GM19043 (cell line): ENCODE data around the gene TBX10.
"Not testable (repeated sequence)": the region's sequence is repeated elsewhere in the genome, so short reads cannot be mapped to it uniquely, and the experiment has no call there.

ENCODE experiments used
- ATAC-seq: cut with Tn5 transposase; IDR thresholded peaks from one replicate; pipeline ENCODE4 v1.9.1; 2021; ENCODE audit warnings: low read depth; ENCODE audit not compliant: unreplicated experiment

The TBX10 gene

DNA sequence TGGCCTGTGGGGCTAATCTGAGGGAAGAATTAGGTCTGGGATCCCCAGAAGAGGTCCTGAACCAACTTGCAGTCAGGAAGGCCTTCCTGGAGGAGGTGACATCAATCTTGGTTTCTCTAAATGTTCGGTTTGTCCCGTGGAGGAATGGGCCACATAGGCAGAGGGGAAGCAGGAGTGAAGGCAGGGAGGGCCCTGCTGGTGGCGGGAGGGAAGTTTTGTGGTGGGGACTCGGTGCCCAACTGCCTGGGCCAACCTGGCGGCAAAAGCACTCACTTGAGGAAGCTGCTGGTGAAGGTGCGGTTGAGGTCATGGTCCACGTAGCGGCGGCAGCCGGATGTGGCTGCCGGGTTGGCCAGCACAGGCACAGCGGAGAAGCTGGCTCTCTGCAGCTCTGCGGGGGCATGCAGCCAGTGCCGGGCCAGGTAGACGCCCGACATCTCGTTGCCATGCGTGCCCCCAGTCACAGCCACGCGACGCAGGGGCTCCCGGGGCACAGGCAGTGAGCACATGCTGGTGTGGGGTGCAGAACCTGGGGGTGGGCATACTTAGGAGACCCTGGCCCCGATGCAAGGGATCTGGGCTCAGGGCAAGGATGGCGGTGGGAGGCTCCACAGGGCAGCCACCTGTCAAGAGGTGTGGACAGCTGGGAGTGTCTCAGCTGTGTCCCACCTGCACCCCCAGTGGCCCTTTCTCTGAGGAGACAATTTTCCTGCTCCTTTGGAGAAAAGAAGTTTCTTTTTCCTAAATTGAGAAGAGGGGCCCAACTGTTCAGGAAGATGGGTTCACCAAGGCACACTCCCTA lies 7.2 kb upstream of the TBX10 start:
- no peak for ATAC-seq

DNA sequence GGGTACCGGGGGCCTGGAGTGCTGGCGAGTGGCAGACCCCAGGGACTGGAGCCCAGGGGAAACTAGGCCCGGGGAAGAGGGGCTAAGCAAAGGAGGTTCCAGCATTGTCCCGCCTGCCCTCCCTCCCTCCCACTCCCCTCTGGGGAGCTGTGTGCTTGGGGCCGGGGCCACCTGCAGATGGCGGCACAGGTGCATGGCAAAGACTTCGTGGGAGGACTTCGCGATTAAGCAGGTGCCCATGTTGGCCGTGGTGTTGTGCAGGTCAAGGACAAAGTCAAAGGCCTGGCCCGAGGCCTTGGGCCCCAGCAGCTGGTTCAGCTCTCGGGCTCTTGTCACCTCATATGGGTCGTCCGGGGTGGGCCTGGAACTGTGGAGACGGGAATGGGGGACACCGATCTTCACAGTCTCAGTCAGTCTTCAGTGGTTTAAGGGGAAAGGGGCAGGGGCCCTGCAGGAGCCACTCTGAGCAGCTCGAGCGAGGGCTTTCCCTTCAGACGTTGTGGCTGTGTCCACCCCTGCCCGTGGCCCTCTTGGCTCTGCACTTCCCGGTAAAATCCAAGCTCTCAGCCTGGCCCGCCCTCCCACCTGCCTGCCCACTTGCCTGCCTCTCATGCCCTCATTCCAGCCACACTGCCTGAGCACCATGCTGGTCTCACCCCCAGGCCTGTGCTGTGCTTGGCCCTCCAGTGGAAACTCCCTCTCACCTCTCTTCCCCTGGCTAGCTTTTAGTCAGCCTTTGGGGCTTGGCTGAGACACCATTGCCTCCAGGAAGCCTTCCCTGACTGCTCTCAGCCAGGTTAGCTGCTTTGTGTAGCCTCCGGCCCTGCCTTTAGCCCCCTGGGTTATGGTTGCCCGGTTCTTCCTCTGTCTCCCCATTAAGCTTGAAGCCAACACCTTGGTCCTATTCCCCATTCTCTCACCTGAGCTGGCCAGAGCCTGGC lies 6.2 kb upstream of the TBX10 start:
- no peak for ATAC-seq

GRCh38 chr11:67644472-67645418 lies 5.2 kb upstream of the TBX10 start:
- no peak for ATAC-seq

DNA sequence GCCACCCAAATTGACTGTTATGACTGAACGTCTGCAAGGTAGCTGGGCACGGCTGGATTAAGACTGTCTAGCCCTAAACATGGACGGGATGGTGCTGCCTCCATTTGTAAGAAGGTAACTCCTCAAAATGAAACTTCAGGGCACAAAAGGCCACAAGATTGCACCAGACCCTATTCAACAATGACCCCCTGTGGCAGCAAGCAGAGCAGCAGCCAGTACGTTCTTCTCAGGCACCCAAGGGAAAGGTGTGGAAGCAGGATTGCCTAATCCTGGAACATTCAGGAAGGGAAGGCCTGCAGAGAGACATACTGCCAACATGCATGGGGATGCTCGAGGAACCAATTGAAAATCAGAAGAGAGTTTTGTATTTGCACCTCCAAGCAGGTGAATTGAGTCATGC lies 4.5 kb upstream of the TBX10 start:
- ATAC-seq: no peak

GRCh38 chr11:67642173-67643120 lies 2.9 kb upstream of the TBX10 start:
- ATAC-seq: no peak

DNA sequence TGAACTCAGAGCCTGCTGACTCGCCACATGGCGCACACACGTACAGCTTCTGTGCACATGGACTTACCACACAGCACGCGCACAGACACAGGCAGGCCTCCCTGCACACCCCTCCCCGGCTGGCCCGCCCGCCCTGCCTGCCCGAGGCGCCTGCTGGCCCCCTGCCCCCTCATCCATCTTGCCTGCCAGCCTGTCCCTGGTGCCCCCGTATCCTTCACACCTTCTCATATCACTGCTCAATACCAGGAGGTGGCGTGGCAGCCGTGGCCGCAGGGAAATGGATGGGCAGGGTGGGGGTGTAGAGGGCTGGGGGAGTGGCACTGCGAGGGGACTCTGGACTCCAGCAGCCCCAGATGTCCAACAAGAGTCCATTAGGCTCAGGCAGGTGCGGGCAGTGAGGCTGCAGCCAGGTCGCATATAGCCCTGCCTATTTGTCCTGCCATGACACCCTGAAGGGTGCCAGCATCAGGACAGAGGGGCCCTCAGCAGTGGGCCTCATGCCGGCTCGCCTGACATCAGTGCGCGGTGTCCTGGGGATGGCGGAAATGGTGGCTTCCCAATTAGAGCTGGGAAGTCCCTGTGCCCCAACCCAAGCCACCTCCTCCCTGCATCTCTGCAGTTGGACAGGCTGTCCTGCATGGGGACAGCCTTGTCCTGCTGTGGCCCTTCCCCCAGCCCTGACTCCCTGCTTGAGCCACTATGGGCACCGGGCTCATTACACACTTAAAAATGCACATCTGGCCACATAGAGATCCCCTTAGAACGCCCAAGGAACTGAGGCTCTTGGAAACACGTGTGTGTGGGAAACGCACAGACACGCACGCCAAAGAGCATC lies 2.0 kb upstream of the TBX10 start:
- ATAC-seq: no peak

DNA sequence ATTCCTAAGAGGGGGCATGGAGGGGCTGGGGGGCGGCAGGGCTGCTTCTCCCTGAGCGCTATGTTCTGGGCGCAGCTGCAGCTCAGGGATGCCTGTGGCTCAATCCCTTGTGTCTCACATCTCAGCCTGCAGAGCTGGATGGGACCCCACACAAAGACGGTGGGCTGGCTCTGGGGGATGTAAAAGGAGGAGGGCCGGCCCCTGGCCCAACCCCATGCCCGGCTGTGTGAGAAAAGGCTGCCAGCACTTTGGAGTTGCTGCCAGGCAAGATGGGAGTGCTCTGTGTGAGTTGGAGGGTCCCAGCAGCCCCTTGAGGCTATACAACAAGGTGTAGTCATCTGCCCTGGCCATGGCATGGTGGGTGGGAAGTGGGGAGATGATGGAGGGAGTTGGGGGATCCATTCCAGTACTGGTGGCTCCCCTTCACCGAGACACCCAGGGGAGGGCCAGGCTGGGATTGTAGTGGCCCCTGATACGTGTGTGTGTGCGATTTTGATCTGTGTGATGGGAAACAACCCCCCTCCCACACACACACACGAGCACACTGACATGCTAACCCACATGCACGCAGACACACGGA lies 1.3 kb upstream of the TBX10 start:
- ATAC-seq: no peak

- no peak for ATAC-seq
These were observed 626 bp upstream of the TBX10 start for GRCh38 chr11:67640021-67640757.

- no peak for ATAC-seq
These were observed 777 bp downstream of the TBX10 start for GRCh38 chr11:67638535-67639437.

DNA sequence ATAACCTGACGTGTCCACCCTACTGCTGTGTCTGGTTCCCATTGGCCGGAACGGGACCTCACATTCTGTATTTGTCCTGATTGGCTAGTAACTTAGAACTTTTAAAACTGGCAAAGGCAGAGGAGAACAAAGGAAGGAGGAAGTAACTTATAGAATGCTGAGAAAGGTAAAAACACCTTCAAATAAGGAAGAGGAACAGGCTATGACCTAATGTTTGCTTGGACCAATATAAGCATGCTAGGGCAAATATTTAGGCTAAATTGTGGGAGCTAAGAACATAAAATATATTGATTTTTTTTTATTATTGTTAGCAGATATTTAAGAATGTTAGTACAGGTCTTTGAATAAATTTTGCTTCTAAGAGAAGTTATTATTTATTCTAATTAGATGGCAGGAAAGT lies 2.1 kb downstream of the TBX10 start:
- not testable (repeated sequence) for ATAC-seq

DNA sequence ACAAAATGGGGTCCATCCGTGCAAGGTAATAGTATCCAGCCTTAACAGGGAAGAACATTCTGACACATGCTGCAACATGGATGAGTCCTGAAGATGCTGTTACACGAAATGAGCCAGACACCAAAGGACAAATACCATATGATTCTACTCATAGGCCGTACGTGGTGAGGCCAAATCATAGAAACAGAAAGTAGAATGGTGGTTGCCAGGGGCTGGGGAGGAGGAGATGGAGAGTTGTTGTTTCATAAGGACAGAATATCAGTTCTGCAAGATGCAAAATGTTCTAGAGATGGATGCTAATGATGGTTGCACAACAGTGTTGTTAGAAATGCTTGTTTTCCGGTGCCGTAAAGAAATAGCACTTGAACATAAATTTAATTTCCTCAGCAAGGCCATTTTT lies 2.6 kb downstream of the TBX10 start:
- no peak for ATAC-seq

DNA sequence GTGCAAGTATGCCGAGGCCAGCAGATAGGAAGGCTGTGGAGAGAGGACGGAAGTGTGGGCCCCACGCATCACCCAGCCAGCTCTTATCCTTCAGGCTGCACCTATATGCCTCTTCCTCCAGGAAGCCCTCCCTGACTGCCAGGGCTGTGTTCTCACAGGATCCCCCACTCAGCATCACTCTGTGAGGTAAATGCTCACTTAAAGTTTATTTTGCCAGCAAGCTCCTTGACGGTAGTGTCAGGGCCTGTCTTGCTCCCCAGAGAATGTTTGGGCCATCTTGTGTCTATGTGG lies 4.4 kb downstream of the TBX10 start:
- ATAC-seq: no peak

DNA sequence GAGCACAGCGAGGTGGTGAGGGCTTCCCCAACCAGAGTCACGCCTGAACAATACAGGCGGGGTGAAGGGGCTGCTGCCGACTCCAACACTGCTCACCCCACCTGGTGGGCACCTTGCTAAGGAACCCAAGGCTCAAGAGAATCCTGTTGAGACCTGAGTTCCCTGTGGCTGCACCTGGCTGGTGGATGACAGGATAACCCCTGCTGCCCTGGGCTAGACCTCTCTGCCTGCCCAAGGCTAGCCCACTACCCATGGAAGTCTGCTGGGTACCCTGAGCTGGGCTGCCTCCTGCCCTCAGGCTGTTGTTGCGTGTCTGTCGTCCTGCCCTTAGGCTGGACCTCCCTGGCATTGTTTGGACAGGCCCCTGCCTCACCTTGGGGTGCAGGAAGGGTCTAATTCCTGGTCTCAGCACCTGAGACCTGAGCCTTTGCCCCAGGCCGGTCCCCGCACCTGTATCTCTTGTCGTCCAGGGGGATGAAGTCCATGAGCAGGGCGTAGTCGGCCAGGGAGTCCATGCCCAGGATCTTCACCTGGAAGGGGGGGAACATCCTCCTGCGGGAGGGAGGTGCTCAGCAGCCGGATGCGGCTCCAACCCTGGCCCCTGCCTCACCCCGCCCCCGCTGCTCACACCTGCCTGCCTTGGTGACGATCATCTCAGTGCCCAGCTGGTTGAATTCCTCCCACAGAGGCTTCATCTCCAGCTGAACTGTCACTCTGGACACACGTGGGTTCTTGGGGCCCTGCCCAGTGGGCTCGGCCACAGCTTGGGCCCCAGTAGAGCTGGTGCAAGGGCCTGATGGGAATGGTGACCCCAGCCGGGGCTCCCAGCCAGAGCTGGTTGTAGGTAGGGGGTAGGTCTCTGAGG lies 5.0 kb downstream of the TBX10 start:
- ATAC-seq: no peak

GRCh38 chr11:67633758-67634365 lies 5.7 kb downstream of the TBX10 start:
- ATAC-seq: no peak

DNA sequence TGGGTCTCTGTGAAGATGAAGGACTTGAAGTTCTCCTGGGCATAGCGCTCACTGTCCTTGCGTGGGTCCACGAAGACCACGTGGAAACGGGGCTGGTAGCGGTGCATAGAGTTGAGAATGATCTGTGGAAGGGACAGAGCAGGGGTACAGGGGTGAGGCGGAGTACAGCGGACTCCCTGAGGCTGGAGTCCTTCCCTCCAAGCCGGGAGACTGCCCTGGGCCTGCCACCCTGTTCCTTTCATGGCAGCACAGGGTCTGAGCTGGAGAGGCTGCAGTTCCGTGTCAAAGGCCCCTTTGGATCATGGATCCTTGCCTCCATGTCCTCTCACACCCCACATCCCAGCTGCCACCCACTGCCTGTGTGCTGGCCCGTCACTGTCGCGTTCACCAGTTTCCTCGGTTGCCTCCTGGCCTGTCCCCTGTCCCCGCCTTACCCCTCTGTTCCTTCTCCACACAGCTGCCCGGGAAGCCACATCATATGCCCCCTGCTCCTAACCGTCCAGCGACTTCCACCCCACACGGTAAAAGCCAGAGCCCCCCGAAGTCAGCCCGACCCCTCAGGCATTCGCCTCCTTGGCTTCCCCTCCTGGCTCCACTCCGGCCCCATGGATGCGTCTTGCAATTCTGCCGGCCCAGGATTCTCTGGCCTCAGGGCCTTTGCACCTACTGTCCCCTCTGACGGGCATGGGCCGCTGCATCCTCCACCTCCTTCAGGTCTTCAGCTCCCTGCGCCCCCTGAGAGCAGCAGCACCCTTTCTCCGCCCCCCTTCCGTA lies 6.4 kb downstream of the TBX10 start:
- no peak for ATAC-seq
